Keratinocyte (primary cell): Measurements from ENCODE around the gene SLC25A13. TPM values are rescaled to one million over a fixed set of nuclear protein-coding genes. Genes with fewer than 3 reads are reported as not detected.

Experiments
- DNase-seq: peaks from one replicate; pipeline ENCODE4 v3.0.0-alpha.2; 2011; ENCODE audit warnings: low read depth, missing footprints, low spot score
- FAIRE-seq: peaks from 2 replicates; lab custom pipeline; 2011; peaks lifted over from hg19 to GRCh38; lab: Jason Lieb, UNC
- H2AFZ ChIP-seq: 2 replicates; pipeline ENCODE4 v1.6.0; 2012; ENCODE audit warnings: low read length, control low read depth, inconsistent platforms; ENCODE audit not compliant: control insufficient read depth
- H3K27ac ChIP-seq: 2 replicates; pipeline ENCODE4 v1.5.1; 2011; ENCODE audit warnings: low read length; ENCODE audit not compliant: control insufficient read depth, insufficient read depth
- H3K27me3 ChIP-seq: 3 replicates; pipeline ENCODE4 v1.6.0; 2011; ENCODE audit warnings: low read length; ENCODE audit not compliant: control insufficient read depth, insufficient read depth; ENCODE audit errors: extremely low read depth
- H3K36me3 ChIP-seq, 2 experiments: 2 replicates in 1 of 2; 3 replicates in 1 of 2; pipeline ENCODE4 v1.5.1; 2011; ENCODE audit warnings: low read length in 2 of 2, mild to moderate bottlenecking in 1 of 2; ENCODE audit not compliant: control insufficient read depth in 2 of 2, insufficient read depth in 2 of 2; ENCODE audit errors: extremely low read depth in 1 of 2
- H3K4me1 ChIP-seq: 3 replicates; pipeline ENCODE4 v1.5.1; 2011; ENCODE audit warnings: low read length; ENCODE audit not compliant: control insufficient read depth, insufficient read depth; ENCODE audit errors: extremely low read depth
- H3K4me2 ChIP-seq: 3 replicates; pipeline ENCODE4 v1.6.0; 2011; ENCODE audit warnings: low read depth, low read length; ENCODE audit not compliant: control insufficient read depth, insufficient read depth; ENCODE audit errors: extremely low read depth
- H3K4me3 ChIP-seq, 3 experiments: fragments of 200-600 bp in 1 of 3; sonication (generic) in 1 of 3; 2 replicates in 2 of 3; 3 replicates in 1 of 3; pipeline ENCODE4 v1.5.1; 2011 to 2016; ENCODE audit warnings: low read length in 3 of 3, mild to moderate bottlenecking in 3 of 3, control low read depth in 2 of 3, inconsistent platforms in 1 of 3, low read depth in 1 of 3, mixed read lengths in 1 of 3, mixed run types in 1 of 3, moderate library complexity in 1 of 3; ENCODE audit not compliant: control insufficient read depth in 2 of 3, insufficient read depth in 2 of 3; ENCODE audit errors: extremely low read depth in 1 of 3
- H3K79me2 ChIP-seq: 2 replicates; pipeline ENCODE4 v1.6.0; 2012; ENCODE audit warnings: low read length; ENCODE audit not compliant: control insufficient read depth, insufficient read depth
- H3K9ac ChIP-seq: 3 replicates; pipeline ENCODE4 v1.6.0; 2011; ENCODE audit warnings: low read length; ENCODE audit not compliant: control insufficient read depth, insufficient read depth; ENCODE audit errors: extremely low read depth
- H3K9me1 ChIP-seq: 3 replicates; pipeline ENCODE4 v1.6.0; 2011; ENCODE audit warnings: low read length; ENCODE audit not compliant: control insufficient read depth, insufficient read depth; ENCODE audit errors: extremely low read depth
- H3K9me3 ChIP-seq: 2 replicates; pipeline ENCODE4 v1.5.1; 2012; ENCODE audit warnings: low read depth, low read length; ENCODE audit not compliant: control insufficient read depth
- H4K20me1 ChIP-seq: 3 replicates; pipeline ENCODE4 v1.6.0; 2011; ENCODE audit warnings: low read length; ENCODE audit not compliant: control insufficient read depth, insufficient read depth; ENCODE audit errors: extremely low read depth
- CTCF ChIP-seq, 3 experiments: IDR thresholded peaks in 1 of 3; conservative IDR thresholded peaks in 1 of 3; optimal IDR thresholded peaks in 1 of 3; 2 replicates in 2 of 3; 3 replicates in 1 of 3; pipeline versions ENCODE3 to v1.5.1; 2011; ENCODE audit warnings: low read length in 3 of 3, mild to moderate bottlenecking in 3 of 3, moderate library complexity in 2 of 3, control low read depth in 1 of 3, inconsistent platforms in 1 of 3; ENCODE audit not compliant: insufficient read depth in 2 of 3; ENCODE audit errors: extremely low read depth in 1 of 3
- EZH2 ChIP-seq: IDR thresholded peaks from one replicate; pipeline ENCODE4 v1.6.1; 2012; ENCODE audit warnings: inconsistent platforms, mild to moderate bottlenecking, low read length, moderate library complexity
- dilution Hi-C: fragments of 300-500 bp; cut with MboI; formaldehyde crosslinking; loops from one replicate; pipeline ENCODE4 v1.7.0; 2020; ENCODE audit warnings: low sequenced_read_pairs; ENCODE audit not compliant: extremely low pct_ligation_motif_present
- polyA plus RNA-seq, 5 experiments: library from polyadenylated mRNA; depleted of rRNA in 3 of 5; stranded (reverse) in 3 of 5; stranded (forward) in 1 of 5; unstranded in 1 of 5; fragments of >200 nt; gene quantifications; 1 replicate in 1 of 5; 2 replicates in 3 of 5; 3 replicates in 1 of 5; pipeline versions ENCODE4 v1.2.1 to v1.2.3, GENCODE V29; 2011 to 2012; ENCODE audit warnings: missing spikeins in 2 of 5, low read depth in 1 of 5, low replicate concordance in 1 of 5

Gene SLC25A13
- polyA plus RNA-seq, 1 donor (not counting 4 experiments of a cell fraction or from before 2014, with no cell fraction given), result 29.4 TPM

GRCh38 chr7:96102096-96102811, 219.6 kb downstream of the SLC25A13 start:
- H3K4me2 ChIP-seq, result no peak overlapping the region
- H3K79me2 ChIP-seq, result no peaks in the 10 kb centered on the region
- H3K27me3 ChIP-seq, result no peaks in the 10 kb centered on the region
- dilution Hi-C loops, result no loop called here
- no peaks in the 10 kb centered on the region for H3K9me3 ChIP-seq
- TF ChIP-seq EZH2 (no peak), CTCF (optimal IDR thresholded peaks at IDR 0.05 in 1 of 3, IDR thresholded peaks at IDR 0.05 in 1 of 3, conservative IDR thresholded peaks at IDR 0.05 in 1 of 3; ENCODE audit: extremely low read depth in 1 of 3, insufficient read depth in 2 of 3, low read length in 3 of 3) (no peak)
- DNase-seq (no peak), FAIRE-seq (no peak)
- H3K4me1 ChIP-seq, result no peaks in the 10 kb centered on the region
- no peaks in the 10 kb centered on the region for H4K20me1 ChIP-seq
- H3K4me3 ChIP-seq, result no peak overlapping the region
- no peak overlapping the region for H3K27ac ChIP-seq
- H3K9me1 ChIP-seq, result no peaks in the 10 kb centered on the region
- no peak overlapping the region for H3K9ac ChIP-seq
- H2AFZ ChIP-seq, result no peak overlapping the region
- no peaks in the 10 kb centered on the region for H3K36me3 ChIP-seq

DNA sequence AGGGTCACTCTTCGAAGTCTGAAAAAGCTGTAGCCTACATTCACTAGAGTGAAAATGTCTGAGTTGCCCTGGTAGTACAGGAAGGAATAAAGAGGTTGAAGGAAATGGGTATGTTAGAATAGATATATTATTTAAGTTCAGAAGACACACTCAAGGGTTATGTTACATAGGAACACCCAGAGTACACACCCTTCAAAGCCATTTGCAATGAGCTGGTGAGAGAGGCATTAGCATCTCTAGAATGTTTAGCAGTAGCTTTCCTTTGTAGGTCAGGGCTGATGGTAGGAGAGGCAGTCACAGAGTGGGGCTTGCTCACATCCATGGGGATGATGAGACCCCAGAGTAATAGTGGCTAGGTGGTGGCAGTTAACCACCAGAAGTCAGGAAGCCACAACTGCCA, 221.2 kb downstream of the SLC25A13 start:
- H3K36me3 ChIP-seq, result no peaks in the 10 kb centered on the region
- H3K4me3 ChIP-seq, result no peak overlapping the region
- H3K9ac ChIP-seq, result no peak overlapping the region
- no peak overlapping the region for H3K27ac ChIP-seq
- H3K4me2 ChIP-seq, result no peak overlapping the region
- H3K9me3 ChIP-seq, result no peaks in the 10 kb centered on the region
- no peaks in the 10 kb centered on the region for H3K9me1 ChIP-seq
- dilution Hi-C loops, result no loop called here
- H3K4me1 ChIP-seq, result no peaks in the 10 kb centered on the region
- TF ChIP-seq CTCF (optimal IDR thresholded peaks at IDR 0.05 in 1 of 3, IDR thresholded peaks at IDR 0.05 in 1 of 3, conservative IDR thresholded peaks at IDR 0.05 in 1 of 3; ENCODE audit: extremely low read depth in 1 of 3, insufficient read depth in 2 of 3, low read length in 3 of 3) (no peak), EZH2 (no peak)
- H4K20me1 ChIP-seq, result no peaks in the 10 kb centered on the region
- no peak for DNase-seq
- no peaks in the 10 kb centered on the region for H3K79me2 ChIP-seq
- no peak for FAIRE-seq
- H3K27me3 ChIP-seq, result no peaks in the 10 kb centered on the region
- H2AFZ ChIP-seq, result no peak overlapping the region
